Colonic mucosa (tissue), 4 donors: Measurements from ENCODE around the gene DACH1. TPM values are rescaled to one million over a fixed set of nuclear protein-coding genes. Genes with fewer than 3 reads are reported as not detected.
"Not testable (repeated sequence)": the region's sequence is repeated elsewhere in the genome, so short reads cannot be mapped to it uniquely, and the experiment has no call there.

Experiments
- DNase-seq: peaks from one replicate; pipeline ENCODE4 v3.0.0-alpha.2; 2020
- H3K27ac ChIP-seq: fragments of 200-600 bp; one replicate; pipeline ENCODE4 v1.8.0; 2021
- H3K27me3 ChIP-seq: fragments of 200-600 bp; one replicate; pipeline ENCODE4 v1.8.0; 2021
- H3K36me3 ChIP-seq: fragments of 200-600 bp; one replicate; pipeline ENCODE4 v1.8.0; 2021
- H3K4me1 ChIP-seq: fragments of 200-600 bp; one replicate; pipeline ENCODE4 v1.8.0; 2021; ENCODE audit warnings: mild to moderate bottlenecking
- H3K4me3 ChIP-seq: fragments of 200-600 bp; one replicate; pipeline ENCODE4 v1.8.0; 2021
- H3K9ac ChIP-seq, 2 donors: one replicate each; pipeline ENCODE4 v1.7.0; 2013; ENCODE audit warnings: control low read depth in 2 of 2, low read depth in 2 of 2, low read length in 2 of 2
- H3K9me3 ChIP-seq: fragments of 200-600 bp; one replicate; pipeline ENCODE4 v1.8.0; 2021
- CTCF ChIP-seq: fragments of 200-600 bp; IDR thresholded peaks from one replicate; pipeline ENCODE4 v1.8.0; 2022; ENCODE audit warnings: antibody characterized with exemption, mild to moderate bottlenecking
- intact Hi-C: fragments of 100-400 bp; cut with DNase I; formaldehyde crosslinking; loops from one replicate; pipeline ENCODE4 v1.14.1; 2022
- total RNA-seq, 2 donors: library from RNA; stranded (reverse); fragmentation: NEBNext Ultra II Directional in 1 of 2; extraction: Animal tissue kit (Norgen Biotek cat#: 25700) in 1 of 2; gene quantifications; one replicate each; pipeline ENCODE4 v1.2.1, GENCODE V29; 2021
- donor health status: healthy.
- donor health status: DM: no; HTN: no; CAD: no.
- donor health status: DM: no; HTN: no; CAD: no.

The DACH1 gene
- 1 to 10 TPM; 3.9 to 5.2 TPM for total RNA-seq

- H3K9me3 ChIP-seq: no peaks in the 10 kb centered on the region
- no peaks in the 10 kb centered on the region for H3K27me3 ChIP-seq
- H3K4me3 ChIP-seq: peak within 1 kb of the TSS; percentile 86
- DNase-seq: peak; percentile 80
- H3K9ac ChIP-seq: peak within 1 kb of the TSS; percentile 88 to 89
- TF ChIP-seq CTCF: no peak
- H3K27ac ChIP-seq: peak within 1 kb of the TSS; percentile 82
- intact Hi-C loops: no loop called here
- no peaks in the 10 kb centered on the region for H3K36me3 ChIP-seq
- H3K4me1 ChIP-seq: no peaks in the 10 kb centered on the region
Observed at GRCh38 chr13:71867131-71867814, at the start of gene DACH1. Gene DACH1 (minus strand): TSS chr13:71867204.

GRCh38 chr13:71913717-71914116 is 46.7 kb upstream of the DACH1 start:
- H3K27me3 ChIP-seq: no peaks in the 10 kb centered on the region
- H3K27ac ChIP-seq: no peak overlapping the region
- H3K36me3 ChIP-seq: no peaks in the 10 kb centered on the region
- no peak for TF ChIP-seq CTCF
- H3K4me3 ChIP-seq: no peak overlapping the region
- no peaks in the 10 kb centered on the region for H3K9me3 ChIP-seq
- no peak overlapping the region for H3K9ac ChIP-seq
- no peak for DNase-seq
- H3K4me1 ChIP-seq: no peaks in the 10 kb centered on the region
- intact Hi-C loops: no loop called here

- Histone ChIP-seq H3K27me3 (no peaks in the 10 kb centered on the region), H3K27ac (no peak overlapping the region), H3K4me1 (no peaks in the 10 kb centered on the region), H3K9ac (no peak overlapping the region), H3K9me3 (no peaks in the 10 kb centered on the region), H3K4me3 (no peak overlapping the region), H3K36me3 (no peaks in the 10 kb centered on the region)
- no peak for DNase-seq
- TF ChIP-seq CTCF: no peak
- intact Hi-C loops: no loop called here
Observed at GRCh38 chr13:71912524-71912923, 45.5 kb upstream of the DACH1 start.

- no peak for DNase-seq
- Histone ChIP-seq H3K36me3 (no peaks in the 10 kb centered on the region), H3K9me3 (no peaks in the 10 kb centered on the region), H3K4me1 (no peaks in the 10 kb centered on the region), H3K4me3 (no peak overlapping the region), H3K9ac (no peak overlapping the region), H3K27me3 (no peaks in the 10 kb centered on the region), H3K27ac (no peak overlapping the region)
- TF ChIP-seq CTCF: no peak
- intact Hi-C loops: no loop called here
Observed at GRCh38 chr13:71906448-71906847, 39.4 kb upstream of the DACH1 start.

GRCh38 chr13:71902676-71903075 is 35.7 kb upstream of the DACH1 start:
- no peak overlapping the region for H3K4me3 ChIP-seq
- no peaks in the 10 kb centered on the region for H3K4me1 ChIP-seq
- H3K27me3 ChIP-seq: no peaks in the 10 kb centered on the region
- no peaks in the 10 kb centered on the region for H3K9me3 ChIP-seq
- DNase-seq: no peak
- no peak for TF ChIP-seq CTCF
- no peak overlapping the region for H3K9ac ChIP-seq
- no peak overlapping the region for H3K27ac ChIP-seq
- no peaks in the 10 kb centered on the region for H3K36me3 ChIP-seq
- intact Hi-C loops: no loop called here

GRCh38 chr13:71893506-71893905 is 26.5 kb upstream of the DACH1 start:
- H3K4me3 ChIP-seq, intact Hi-C loops, DNase-seq, H3K9ac ChIP-seq, H3K36me3 ChIP-seq, H3K27ac ChIP-seq, H3K4me1 ChIP-seq, H3K27me3 ChIP-seq, H3K9me3 ChIP-seq: not testable (repeated sequence)
